DOHH2 (cell line): ENCODE measurements around the gene ABCB1.

ENCODE experiments used
- H3F3A ChIP-seq: fragments of 200-600 bp; sonication (generic), shearing (Covaris generic); 2 replicates; pipeline ENCODE4 v1.6.0; 2016; ENCODE audit warnings: antibody characterized with exemption, mild to moderate bottlenecking; ENCODE audit not compliant: control insufficient read depth, insufficient read depth
- H3K27ac ChIP-seq: fragments of 200-600 bp; sonication (generic); 2 replicates; pipeline ENCODE4 v1.5.1; 2014; ENCODE audit warnings: low read depth, mild to moderate bottlenecking, low read length, moderate library complexity
- H3K27me3 ChIP-seq: fragments of 200-600 bp; sonication (generic); 2 replicates; pipeline ENCODE4 v1.6.1; 2014; ENCODE audit warnings: mild to moderate bottlenecking, low read length, mixed read lengths; ENCODE audit not compliant: control insufficient read depth
- H3K36me3 ChIP-seq: fragments of 200-600 bp; sonication (generic); 2 replicates; pipeline ENCODE4 v1.6.1; 2014; ENCODE audit warnings: mild to moderate bottlenecking, low read length, moderate library complexity, mixed read lengths; ENCODE audit not compliant: control insufficient read depth
- H3K4me1 ChIP-seq: fragments of 200-600 bp; sonication (generic); 2 replicates; pipeline ENCODE4 v1.6.1; 2014; ENCODE audit warnings: mild to moderate bottlenecking, low read length, mixed read lengths; ENCODE audit not compliant: control insufficient read depth
- H3K4me2 ChIP-seq: fragments of 200-600 bp; sonication (generic); 2 replicates; pipeline ENCODE4 v1.6.0; 2014; ENCODE audit warnings: mild to moderate bottlenecking, low read length, moderate library complexity
- H3K4me3 ChIP-seq: fragments of 200-600 bp; sonication (generic); 2 replicates; pipeline ENCODE4 v1.5.1; 2014; ENCODE audit warnings: mild to moderate bottlenecking, low read length, mixed read lengths
- H3K79me2 ChIP-seq: fragments of 200-600 bp; sonication (generic); 2 replicates; pipeline ENCODE4 v1.6.1; 2014; ENCODE audit warnings: mild to moderate bottlenecking, low read length, mixed read lengths; ENCODE audit not compliant: control insufficient read depth
- H3K9me2 ChIP-seq: fragments of 200-600 bp; sonication (generic); replicated peaks from 2 replicates; pipeline ENCODE4 v1.6.1; 2014; ENCODE audit warnings: mild to moderate bottlenecking, low read length, mixed read lengths; ENCODE audit not compliant: control insufficient read depth
- H3K9me3 ChIP-seq: fragments of 200-600 bp; sonication (generic); 2 replicates; pipeline ENCODE4 v1.6.1; 2014; ENCODE audit warnings: antibody characterized with exemption, low read length, mixed read lengths; ENCODE audit not compliant: control insufficient read depth, insufficient read depth
- H4K20me1 ChIP-seq: fragments of 200-600 bp; sonication (generic); 2 replicates; pipeline ENCODE4 v1.6.0; 2014; ENCODE audit warnings: low read depth, mild to moderate bottlenecking, antibody characterized with exemption, low read length, moderate library complexity; ENCODE audit not compliant: control insufficient read depth, insufficient read depth
- CTCF ChIP-seq: fragments of 200-600 bp; sonication (generic); IDR thresholded peaks from one replicate; pipeline ENCODE4 v1.5.1; 2014; ENCODE audit warnings: antibody characterized with exemption, mild to moderate bottlenecking, low read depth, low read length; ENCODE audit not compliant: poor library complexity, severe bottlenecking
- EZH2phosphoT487 ChIP-seq: fragments of 200-600 bp; sonication (generic); IDR thresholded peaks from 2 replicates; pipeline ENCODE4 v1.6.1; 2017; ENCODE audit warnings: borderline replicate concordance, mild to moderate bottlenecking, antibody characterized with exemption, low read length, moderate library complexity, mixed read lengths

ABCB1 gene

GRCh38 chr7:87499494-87499893, 101.2 kb downstream of the ABCB1 start:
- H3K9me2 ChIP-seq, result no peaks in the 10 kb centered on the region
- no peak overlapping the region for H3K4me3 ChIP-seq
- H3K4me2 ChIP-seq, result no peak overlapping the region; the same call in 1 of the 2 replicates
- H4K20me1 ChIP-seq, result no peaks in the 10 kb centered on the region
- H3K9me3 ChIP-seq, result no peaks in the 10 kb centered on the region
- no peak overlapping the region for H3K27ac ChIP-seq
- H3K79me2 ChIP-seq, result no peaks in the 10 kb centered on the region
- H3K4me1 ChIP-seq, result peaks cover 16% of the 10 kb centered on the region
- no peaks in the 10 kb centered on the region for H3K27me3 ChIP-seq
- TF ChIP-seq EZH2phosphoT487, result no peak
- no peak for TF ChIP-seq CTCF
- no peaks in the 10 kb centered on the region for H3F3A ChIP-seq
- no peaks in the 10 kb centered on the region for H3K36me3 ChIP-seq

DNA sequence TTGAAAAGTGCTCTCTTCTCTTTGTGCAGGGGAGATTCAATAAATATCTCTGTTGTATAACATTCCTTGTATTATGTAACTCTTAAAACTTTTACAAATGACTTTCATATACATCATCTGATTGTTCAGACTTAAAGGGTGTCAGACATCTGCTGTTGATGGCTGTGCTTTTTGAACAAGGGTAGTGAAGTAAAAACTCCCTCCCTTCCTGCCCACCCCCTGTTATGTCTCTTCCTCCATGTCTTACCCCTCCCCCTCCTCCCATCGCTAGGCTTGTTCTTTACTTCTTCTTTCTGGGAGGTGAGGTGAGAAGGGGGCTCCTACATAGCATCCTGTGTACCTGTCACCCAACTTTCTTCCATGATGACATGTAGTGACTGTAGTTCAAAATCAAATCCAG, 101.8 kb downstream of the ABCB1 start:
- no peaks in the 10 kb centered on the region for H3K36me3 ChIP-seq
- no peaks in the 10 kb centered on the region for H3F3A ChIP-seq
- H3K4me2 ChIP-seq, result peak overlapping the region; percentile 41
- no peak overlapping the region for H3K27ac ChIP-seq
- H3K4me1 ChIP-seq, result peaks cover 16% of the 10 kb centered on the region
- no peaks in the 10 kb centered on the region for H3K79me2 ChIP-seq
- TF ChIP-seq CTCF (no peak), EZH2phosphoT487 (no peak)
- H3K4me3 ChIP-seq, result peak overlapping the region; percentile 11; the same call in 1 of the 2 replicates
- no peaks in the 10 kb centered on the region for H3K9me2 ChIP-seq
- H3K9me3 ChIP-seq, result no peaks in the 10 kb centered on the region; the same call in 1 of the 2 replicates
- H4K20me1 ChIP-seq, result no peaks in the 10 kb centered on the region
- H3K27me3 ChIP-seq, result no peaks in the 10 kb centered on the region

- Histone ChIP-seq H3K27ac (no peak overlapping the region), H3K27me3 (no peaks in the 10 kb centered on the region), H3K4me1 (peaks cover 16% of the 10 kb centered on the region), H4K20me1 (no peaks in the 10 kb centered on the region), H3F3A (no peaks in the 10 kb centered on the region), H3K36me3 (no peaks in the 10 kb centered on the region), H3K9me2 (no peaks in the 10 kb centered on the region), H3K4me3 (no peak overlapping the region), H3K79me2 (no peaks in the 10 kb centered on the region), H3K4me2 (no peak overlapping the region), H3K9me3 (no peaks in the 10 kb centered on the region; the same call in 1 of the 2 replicates)
- no peak for TF ChIP-seq CTCF
- TF ChIP-seq EZH2phosphoT487, result no peak
Observed at GRCh38 chr7:87497482-87497881, 103.2 kb downstream of the ABCB1 start.

DNA sequence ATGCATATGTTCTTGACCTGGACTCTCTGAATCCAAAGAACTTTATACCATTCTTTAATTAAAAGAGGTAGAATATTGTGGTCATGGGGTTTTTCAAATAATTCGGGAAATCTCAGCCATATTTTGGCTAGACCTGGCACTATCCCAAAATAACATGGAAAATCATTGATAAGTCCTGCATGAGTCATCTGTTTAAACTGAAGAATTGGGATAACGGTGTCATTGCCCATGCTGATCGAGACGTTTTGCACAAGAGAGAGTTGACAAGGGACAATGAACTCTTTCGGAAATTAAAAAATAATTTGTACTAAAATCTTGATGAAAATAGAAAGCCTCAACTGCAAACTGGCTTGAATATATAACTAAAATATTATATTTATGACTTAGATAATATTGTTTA, 105.3 kb downstream of the ABCB1 start:
- no peaks in the 10 kb centered on the region for H3K79me2 ChIP-seq
- no peak overlapping the region for H3K4me3 ChIP-seq
- H3K36me3 ChIP-seq, result no peaks in the 10 kb centered on the region
- peaks cover 16% of the 10 kb centered on the region for H3K4me1 ChIP-seq
- TF ChIP-seq CTCF, result no peak
- TF ChIP-seq EZH2phosphoT487, result no peak
- H3K4me2 ChIP-seq, result no peak overlapping the region
- no peak overlapping the region for H3K27ac ChIP-seq
- no peaks in the 10 kb centered on the region for H4K20me1 ChIP-seq
- H3K9me2 ChIP-seq, result no peaks in the 10 kb centered on the region
- no peaks in the 10 kb centered on the region; the same call in 1 of the 2 replicates for H3K9me3 ChIP-seq
- no peaks in the 10 kb centered on the region for H3F3A ChIP-seq
- no peaks in the 10 kb centered on the region for H3K27me3 ChIP-seq
